GM23248 (cell line): ENCODE data around the gene CKS2.

ENCODE experiments used
- EZH2 ChIP-seq: fragments of 200-600 bp; sonication (generic); IDR thresholded peaks from 2 replicates; pipeline ENCODE4 v1.6.1; 2018; ENCODE audit warnings: antibody characterized with exemption, mild to moderate bottlenecking; ENCODE audit not compliant: insufficient read depth, poor library complexity, severe bottlenecking
- EZH2phosphoT487 ChIP-seq: fragments of 200-600 bp; sonication (generic); IDR thresholded peaks from 2 replicates; pipeline ENCODE4 v1.6.1; 2018; ENCODE audit warnings: antibody characterized with exemption, moderate library complexity, mild to moderate bottlenecking, low read depth; ENCODE audit not compliant: insufficient read depth

- TF ChIP-seq EZH2 (no peak), EZH2phosphoT487 (no peak)
These were observed 6.8 kb upstream of the CKS2 start for GRCh38 chr9:89304020-89304833.
